Progenitor cell of endocrine pancreas (in vitro differentiated cells): ENCODE data around the gene CDKN2A. TPM values are rescaled to one million over a fixed set of nuclear protein-coding genes. Genes with fewer than 3 reads are reported as not detected.

ENCODE experiments used
- DNase-seq: peaks from one replicate; pipeline ENCODE4 v3.0.0; 2021; ENCODE audit warnings: low spot score; ENCODE audit not compliant: unreplicated experiment
- H3K27ac Mint-ChIP-seq: 2 replicates; pipeline ENCODE4 v1.8.0; 2021; ENCODE audit warnings: mild to moderate bottlenecking, moderate library complexity, mixed read lengths
- H3K27me3 Mint-ChIP-seq: 2 replicates; pipeline ENCODE4 v1.8.0; 2021; ENCODE audit warnings: mixed read lengths
- H3K36me3 Mint-ChIP-seq: 2 replicates; pipeline ENCODE4 v1.8.0; 2022; ENCODE audit warnings: mixed read lengths; ENCODE audit not compliant: insufficient read depth
- H3K4me1 Mint-ChIP-seq: 2 replicates; pipeline ENCODE4 v1.8.0; 2021; ENCODE audit warnings: low read depth, mixed read lengths
- H3K4me3 Mint-ChIP-seq: 2 replicates; pipeline ENCODE4 v1.8.0; 2021; ENCODE audit warnings: low read depth, mild to moderate bottlenecking, moderate library complexity, mixed read lengths
- H3K9me3 Mint-ChIP-seq: 2 replicates; pipeline ENCODE4 v1.8.0; 2021; ENCODE audit warnings: low read depth, mixed read lengths
- total RNA-seq: library from RNA; stranded (reverse); gene quantifications from 2 replicates; pipeline ENCODE4 v1.2.1, GENCODE V29; 2021
- TF ChIP-seq, protein P1 (sequence below): fragments of 200-600 bp; sonication (generic); IDR thresholded peaks from one replicate; pipeline ENCODE4 v1.5.0; 2021; ENCODE audit warnings: antibody characterized with exemption, mild to moderate bottlenecking; ENCODE audit not compliant: unreplicated experiment

Gene CDKN2A
- total RNA-seq, 1 donor from 2014 or later, result not detected

DNA sequence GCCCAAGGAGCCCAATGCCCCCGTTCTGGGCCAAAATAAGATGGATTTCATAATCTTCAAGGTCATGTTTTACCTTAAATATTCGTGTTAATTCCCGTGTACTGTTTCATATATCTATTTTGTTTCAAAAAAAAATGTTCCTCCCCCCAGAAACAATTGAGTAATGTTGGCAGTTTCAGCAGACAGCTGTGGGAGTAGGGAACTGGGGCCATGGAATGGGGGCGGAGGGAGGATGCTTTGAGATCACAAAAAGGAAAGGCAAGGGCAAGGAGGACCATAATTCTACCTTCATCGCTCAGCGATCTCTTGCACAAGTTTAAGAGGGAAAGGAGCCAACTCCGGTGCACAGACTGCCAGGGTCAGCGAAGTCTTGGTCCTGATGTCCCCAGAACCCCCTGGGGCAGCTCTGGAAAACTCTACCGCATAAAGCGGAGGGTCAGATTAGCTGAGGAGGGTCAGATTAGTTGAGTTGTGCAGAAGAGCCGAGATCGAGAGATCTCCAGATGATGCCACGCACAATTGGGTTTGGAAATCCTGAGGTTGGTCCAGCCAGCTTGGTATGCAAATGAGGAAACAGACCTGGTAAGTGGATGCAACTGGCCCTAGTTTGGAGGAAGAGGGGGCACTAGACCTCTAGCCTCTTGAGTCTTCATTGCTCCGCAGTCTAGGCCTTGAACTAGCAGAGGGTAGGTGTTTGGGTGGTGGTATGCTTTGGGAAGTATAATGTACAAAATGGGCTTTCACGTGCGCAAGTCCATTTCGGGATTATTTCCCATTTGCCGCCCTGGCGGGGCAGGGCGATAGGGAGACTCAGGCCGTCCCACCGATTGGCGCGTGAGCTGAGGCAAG is 24.0 kb downstream of the CDKN2A start:
- DNase-seq, result no peak
- H3K27me3 Mint-ChIP-seq, result peaks cover 99% of the 10 kb centered on the region
- H3K9me3 Mint-ChIP-seq, result no peaks in the 10 kb centered on the region
- peaks cover 9% of the 10 kb centered on the region for H3K4me1 Mint-ChIP-seq
- TF ChIP-seq, protein P1, sequence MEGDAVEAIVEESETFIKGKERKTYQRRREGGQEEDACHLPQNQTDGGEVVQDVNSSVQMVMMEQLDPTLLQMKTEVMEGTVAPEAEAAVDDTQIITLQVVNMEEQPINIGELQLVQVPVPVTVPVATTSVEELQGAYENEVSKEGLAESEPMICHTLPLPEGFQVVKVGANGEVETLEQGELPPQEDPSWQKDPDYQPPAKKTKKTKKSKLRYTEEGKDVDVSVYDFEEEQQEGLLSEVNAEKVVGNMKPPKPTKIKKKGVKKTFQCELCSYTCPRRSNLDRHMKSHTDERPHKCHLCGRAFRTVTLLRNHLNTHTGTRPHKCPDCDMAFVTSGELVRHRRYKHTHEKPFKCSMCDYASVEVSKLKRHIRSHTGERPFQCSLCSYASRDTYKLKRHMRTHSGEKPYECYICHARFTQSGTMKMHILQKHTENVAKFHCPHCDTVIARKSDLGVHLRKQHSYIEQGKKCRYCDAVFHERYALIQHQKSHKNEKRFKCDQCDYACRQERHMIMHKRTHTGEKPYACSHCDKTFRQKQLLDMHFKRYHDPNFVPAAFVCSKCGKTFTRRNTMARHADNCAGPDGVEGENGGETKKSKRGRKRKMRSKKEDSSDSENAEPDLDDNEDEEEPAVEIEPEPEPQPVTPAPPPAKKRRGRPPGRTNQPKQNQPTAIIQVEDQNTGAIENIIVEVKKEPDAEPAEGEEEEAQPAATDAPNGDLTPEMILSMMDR, result no peak
- H3K36me3 Mint-ChIP-seq, result no peaks in the 10 kb centered on the region
- H3K4me3 Mint-ChIP-seq, result no peak overlapping the region
- H3K27ac Mint-ChIP-seq, result peak overlapping the region; percentile 76

DNA sequence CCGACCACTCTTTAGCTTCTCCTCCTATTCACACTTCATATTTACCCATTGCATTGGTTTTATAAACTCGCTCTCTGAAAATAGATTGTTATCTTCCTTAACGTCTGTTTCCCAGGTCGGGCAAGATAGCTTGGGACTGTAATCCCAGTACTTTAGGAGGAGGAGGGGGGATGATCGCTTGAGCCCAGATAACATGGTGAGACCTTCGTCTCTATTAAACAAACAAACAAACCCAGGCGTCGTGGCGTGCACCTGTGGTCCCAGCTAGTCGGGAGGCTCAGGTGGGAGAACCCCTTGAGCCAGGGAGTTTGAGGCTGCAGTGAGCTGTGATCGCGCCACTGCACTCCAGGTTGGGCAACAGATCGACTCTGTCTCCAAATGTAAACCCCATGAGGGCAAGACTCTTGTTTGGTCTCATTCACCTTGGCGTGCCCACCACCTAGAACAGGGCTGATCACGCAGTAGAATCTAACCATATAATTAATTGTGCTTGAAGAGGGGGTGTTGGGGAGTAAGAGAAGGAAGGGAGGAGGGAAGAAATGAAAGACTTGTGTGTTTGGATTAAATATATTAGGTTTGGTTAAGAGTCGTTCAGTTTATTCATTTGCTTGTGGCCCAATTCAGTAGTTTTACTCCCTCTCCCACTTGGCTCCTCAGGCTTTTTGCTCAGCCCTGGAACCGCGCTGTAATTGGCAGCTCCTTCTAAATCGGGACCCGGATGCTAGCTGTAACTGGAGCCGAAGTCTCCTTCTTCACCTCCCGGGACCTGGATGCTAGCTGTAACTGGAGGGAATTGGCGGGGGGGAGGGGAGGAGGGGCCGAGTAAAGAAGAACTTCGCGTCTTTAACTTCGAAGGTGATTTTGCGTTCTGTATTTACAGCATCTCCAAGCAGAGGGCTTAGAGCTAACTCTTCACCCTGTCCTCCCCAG is 24.9 kb downstream of the CDKN2A start:
- Mint-ChIP-seq H3K4me3 (no peak overlapping the region), H3K27ac (peak overlapping the region; percentile 24), H3K4me1 (peaks cover 5% of the 10 kb centered on the region), H3K27me3 (peaks cover 99% of the 10 kb centered on the region), H3K36me3 (no peaks in the 10 kb centered on the region), H3K9me3 (no peaks in the 10 kb centered on the region)
- TF ChIP-seq, protein P1, result no peak
- no peak for DNase-seq

DNA sequence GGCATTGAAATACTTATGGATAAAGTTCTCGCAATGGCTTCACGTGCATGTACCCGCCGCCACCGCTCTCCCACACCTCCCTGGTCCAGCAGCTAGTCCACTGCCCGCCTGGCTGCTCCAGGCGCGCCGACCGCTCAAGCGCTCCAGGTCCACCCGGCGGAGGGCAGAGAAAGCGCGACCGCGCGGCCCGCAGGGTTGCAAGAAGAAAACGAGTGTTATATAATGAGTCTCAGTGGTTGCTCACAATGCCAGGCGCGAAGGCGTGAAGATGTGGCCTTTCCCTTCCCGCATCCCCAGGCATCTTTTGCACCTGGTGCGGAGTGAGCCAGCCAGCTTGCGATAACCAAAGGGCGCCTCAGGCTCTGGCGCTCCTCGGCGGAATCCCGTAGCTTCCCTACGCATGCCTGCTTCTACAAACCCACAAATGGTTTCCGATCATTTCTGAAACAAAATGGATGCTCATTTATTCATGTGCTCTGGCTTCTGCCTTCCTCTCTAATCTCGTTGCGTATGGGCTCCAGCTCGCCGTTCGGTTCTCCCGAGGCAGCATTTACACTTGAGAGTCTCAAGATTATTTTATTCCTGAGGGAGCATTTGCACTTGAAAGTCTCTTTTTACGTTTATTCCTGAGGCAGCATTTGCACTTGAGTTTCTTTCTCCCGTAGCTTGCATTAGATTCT is 25.7 kb downstream of the CDKN2A start:
- peaks cover 4% of the 10 kb centered on the region for H3K9me3 Mint-ChIP-seq
- peaks cover 5% of the 10 kb centered on the region for H3K4me1 Mint-ChIP-seq
- peaks cover 3% of the 10 kb centered on the region for H3K36me3 Mint-ChIP-seq
- TF ChIP-seq, protein P1, result no peak
- no peak overlapping the region for H3K4me3 Mint-ChIP-seq
- H3K27me3 Mint-ChIP-seq, result peaks cover 99% of the 10 kb centered on the region
- H3K27ac Mint-ChIP-seq, result peak overlapping the region; percentile 71
- DNase-seq, result peak; percentile 31

DNA sequence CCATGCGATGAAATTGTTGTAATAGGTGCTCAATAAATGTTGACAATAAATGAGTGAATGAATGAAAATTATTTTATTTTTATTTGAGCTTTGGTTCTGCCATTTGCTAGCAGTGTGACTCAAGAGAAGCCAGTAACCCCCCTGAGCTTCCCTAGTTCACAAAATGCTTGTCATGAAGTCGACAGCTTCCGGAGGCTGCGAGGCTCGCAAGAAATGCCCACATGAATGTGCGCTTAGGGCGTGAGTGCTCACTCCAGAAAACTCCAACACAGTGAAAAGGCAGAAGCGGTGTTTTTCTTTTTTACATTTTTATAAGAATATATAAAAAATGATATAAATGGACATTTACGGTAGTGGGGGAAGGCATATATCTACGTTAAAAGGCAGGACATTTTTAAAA is 26.5 kb downstream of the CDKN2A start:
- no peak overlapping the region for H3K4me3 Mint-ChIP-seq
- peaks cover 4% of the 10 kb centered on the region for H3K36me3 Mint-ChIP-seq
- TF ChIP-seq, protein P1, result no peak
- peaks cover 99% of the 10 kb centered on the region for H3K27me3 Mint-ChIP-seq
- DNase-seq, result no peak
- H3K4me1 Mint-ChIP-seq, result peaks cover 5% of the 10 kb centered on the region
- H3K27ac Mint-ChIP-seq, result no peak overlapping the region
- H3K9me3 Mint-ChIP-seq, result peaks cover 9% of the 10 kb centered on the region

DNA sequence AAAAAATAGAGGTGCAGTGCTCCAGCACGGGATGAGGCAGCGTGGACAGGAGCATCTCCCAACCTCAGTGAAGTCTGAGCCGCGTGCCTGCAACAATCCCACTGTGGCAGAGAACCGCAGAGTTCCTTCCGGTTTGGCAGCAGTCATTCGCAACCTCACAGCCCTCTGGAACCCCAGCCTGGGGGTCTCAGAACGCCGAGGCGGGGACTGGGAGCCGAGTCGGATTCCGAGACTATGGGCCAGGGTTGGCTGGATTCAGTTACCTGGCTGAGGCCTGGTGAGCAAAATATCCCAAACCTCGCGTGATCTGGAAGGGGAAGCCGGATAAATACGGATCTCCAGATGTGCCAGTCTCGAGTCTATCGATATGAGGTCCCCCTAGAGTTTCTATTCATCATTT is 27.0 kb downstream of the CDKN2A start:
- peaks cover 5% of the 10 kb centered on the region for H3K4me1 Mint-ChIP-seq
- H3K9me3 Mint-ChIP-seq, result peaks cover 10% of the 10 kb centered on the region
- H3K27ac Mint-ChIP-seq, result no peak overlapping the region
- DNase-seq, result no peak
- TF ChIP-seq, protein P1, result no peak
- no peak overlapping the region for H3K4me3 Mint-ChIP-seq
- H3K36me3 Mint-ChIP-seq, result peaks cover 4% of the 10 kb centered on the region
- H3K27me3 Mint-ChIP-seq, result peaks cover 98% of the 10 kb centered on the region
